Measurements from ENCODE around the gene GPR162. TPM values are rescaled to one million over a fixed set of nuclear protein-coding genes. Genes with fewer than 3 reads are reported as not detected.

Gene GPR162
- polyA plus RNA-seq, 1 experiment: 5.2 TPM

GRCh38 chr12:6833189-6833890 is 11.7 kb downstream of the GPR162 start:
- CTCF ChIA-PET: interaction anchor here (0.5 to 3.0 kb wide), 5 partner anchors 8 to 98 kb away, joined by 3 to 27 read pairs (median 5); partner anchors contain the start of genes MLF2 and SPSB2
- TF ChIP-seq CTCF (IDR thresholded peaks at IDR 0.05; ENCODE audit: low read depth, low read length): no peak
- Histone ChIP-seq H3K9me3 (ENCODE audit: control insufficient read depth, insufficient read depth, low read length) (no peaks in the 10 kb centered on the region; the same call in 1 of the 2 replicates), H3K27me3 (ENCODE audit: control insufficient read depth, insufficient read depth, low read length) (no peaks in the 10 kb centered on the region), H3K4me3 (ENCODE audit: low read depth, low read length) (no peak overlapping the region), H3K27ac (ENCODE audit: low read depth, low read length) (no peak overlapping the region)
- POLR2A ChIA-PET: interaction anchor here (0.5 kb wide), 1 partner anchor 498 kb away, joined by 3 read pairs; no protein-coding TSS in a partner anchor
- no peak for DNase-seq (ENCODE audit: low read depth, low spot score)

- POLR2A ChIA-PET: interaction anchor here (0.7 kb wide), 1 partner anchor 146 kb away, joined by 4 read pairs; no protein-coding TSS in a partner anchor
- CTCF ChIA-PET: interaction anchor here (0.7 to 3.0 kb wide), 12 partner anchors 8 to 264 kb away, joined by 3 to 27 read pairs (median 4); partner anchors contain the start of genes CDCA3, MLF2, PTMS and SPSB2
- H3K27me3 ChIP-seq (ENCODE audit: control insufficient read depth, insufficient read depth, low read length): no peaks in the 10 kb centered on the region
- H3K27ac ChIP-seq (ENCODE audit: low read depth, low read length): no peak overlapping the region
- no peaks in the 10 kb centered on the region; the same call in 1 of the 2 replicates for H3K9me3 ChIP-seq (ENCODE audit: control insufficient read depth, insufficient read depth, low read length)
- TF ChIP-seq CTCF (IDR thresholded peaks at IDR 0.05; ENCODE audit: low read depth, low read length): no peak
- DNase-seq (ENCODE audit: low read depth, low spot score): no peak
- H3K4me3 ChIP-seq (ENCODE audit: low read depth, low read length): no peak overlapping the region
These were observed 12.6 kb downstream of the GPR162 start for GRCh38 chr12:6834254-6834653.

GRCh38 chr12:6834873-6835272 is 13.3 kb downstream of the GPR162 start:
- no peak for DNase-seq (ENCODE audit: low read depth, low spot score)
- Histone ChIP-seq H3K9me3 (ENCODE audit: control insufficient read depth, insufficient read depth, low read length) (no peaks in the 10 kb centered on the region; the same call in 1 of the 2 replicates), H3K4me3 (ENCODE audit: low read depth, low read length) (no peak overlapping the region), H3K27ac (ENCODE audit: low read depth, low read length) (no peak overlapping the region), H3K27me3 (ENCODE audit: control insufficient read depth, insufficient read depth, low read length) (no peaks in the 10 kb centered on the region)
- ChIA-PET CTCF (interaction anchor here (0.8 to 3.0 kb wide), 12 partner anchors 7 to 265 kb away, joined by 3 to 27 read pairs (median 4); partner anchors contain the start of genes CDCA3, MLF2, PTMS and USP5), POLR2A (interaction anchor here (0.7 kb wide), 1 partner anchor 9 kb away, joined by 4 read pairs; no protein-coding TSS in a partner anchor)
- TF ChIP-seq CTCF (IDR thresholded peaks at IDR 0.05; ENCODE audit: low read depth, low read length): no peak

- DNase-seq (ENCODE audit: low read depth, low spot score): no peak
- ChIA-PET CTCF (interaction anchor here (1.4 to 2.9 kb wide), 2 partner anchors 12 to 84 kb away, joined by 6 to 25 read pairs; partner anchors contain the start of gene MLF2), POLR2A (no interaction called here)
- H3K9me3 ChIP-seq (ENCODE audit: control insufficient read depth, insufficient read depth, low read length): no peaks in the 10 kb centered on the region; the same call in 1 of the 2 replicates
- no peaks in the 10 kb centered on the region for H3K27me3 ChIP-seq (ENCODE audit: control insufficient read depth, insufficient read depth, low read length)
- H3K27ac ChIP-seq (ENCODE audit: low read depth, low read length): no peak overlapping the region
- no peak for TF ChIP-seq CTCF (IDR thresholded peaks at IDR 0.05; ENCODE audit: low read depth, low read length)
- H3K4me3 ChIP-seq (ENCODE audit: low read depth, low read length): no peak overlapping the region
These were observed 15.2 kb downstream of the GPR162 start for GRCh38 chr12:6836851-6837250.

Measured in AG04450 (cell line).